ENCODE results near the gene ETFB. TPM values are rescaled to one million over a fixed set of nuclear protein-coding genes. Genes with fewer than 3 reads are reported as not detected.

ETFB gene
- total RNA-seq, 1 donor from 2014 or later, result 55.1 TPM

- DNase-seq (ENCODE audit: low spot score), result no peak
- TF ChIP-seq CTCF (IDR thresholded peaks at IDR 0.05; ENCODE audit: unreplicated experiment), result no peak
- peaks cover 21% of the 10 kb centered on the region for H3K36me3 Mint-ChIP-seq (ENCODE audit: low read depth, unreplicated experiment)
Observed at GRCh38 chr19:51347209-51347928, 18.8 kb downstream of the ETFB start.

GRCh38 chr19:51346742-51347141 is 19.4 kb downstream of the ETFB start:
- Mint-ChIP-seq H3K4me1 (ENCODE audit: unreplicated experiment) (peaks cover 10% of the 10 kb centered on the region), H3K27ac (ENCODE audit: unreplicated experiment) (no peak overlapping the region), H3K4me3 (ENCODE audit: unreplicated experiment) (no peak overlapping the region), H3K27me3 (ENCODE audit: unreplicated experiment) (peaks cover 8% of the 10 kb centered on the region), H3K9me3 (ENCODE audit: unreplicated experiment) (no peaks in the 10 kb centered on the region), H3K36me3 (ENCODE audit: low read depth, unreplicated experiment) (peaks cover 15% of the 10 kb centered on the region)
- DNase-seq (ENCODE audit: low spot score), result no peak
- no peak for TF ChIP-seq CTCF (IDR thresholded peaks at IDR 0.05; ENCODE audit: unreplicated experiment)

More at GRCh38 chr19:51347209-51347928, 18.8 kb downstream of the ETFB start:
- Mint-ChIP-seq H3K27me3 (ENCODE audit: unreplicated experiment) (peaks cover 10% of the 10 kb centered on the region), H3K4me1 (ENCODE audit: unreplicated experiment) (peaks cover 7% of the 10 kb centered on the region), H3K9me3 (ENCODE audit: unreplicated experiment) (no peaks in the 10 kb centered on the region), H3K27ac (ENCODE audit: unreplicated experiment) (no peak overlapping the region), H3K4me3 (ENCODE audit: unreplicated experiment) (no peak overlapping the region)

- TF ChIP-seq CTCF (IDR thresholded peaks at IDR 0.05; ENCODE audit: unreplicated experiment), result no peak
- Mint-ChIP-seq H3K27me3 (ENCODE audit: unreplicated experiment) (peaks cover 10% of the 10 kb centered on the region), H3K4me3 (ENCODE audit: unreplicated experiment) (no peak overlapping the region), H3K4me1 (ENCODE audit: unreplicated experiment) (peaks cover 14% of the 10 kb centered on the region), H3K27ac (ENCODE audit: unreplicated experiment) (no peak overlapping the region), H3K9me3 (ENCODE audit: unreplicated experiment) (no peaks in the 10 kb centered on the region), H3K36me3 (ENCODE audit: low read depth, unreplicated experiment) (peaks cover 17% of the 10 kb centered on the region)
- DNase-seq (ENCODE audit: low spot score), result no peak
Observed at GRCh38 chr19:51345076-51345620, 21.0 kb downstream of the ETFB start.

GRCh38 chr19:51342631-51343569 is 23.3 kb downstream of the ETFB start:
- TF ChIP-seq CTCF (IDR thresholded peaks at IDR 0.05; ENCODE audit: unreplicated experiment), result no peak
- H3K36me3 Mint-ChIP-seq (ENCODE audit: low read depth, unreplicated experiment), result peaks cover 17% of the 10 kb centered on the region
- H3K27ac Mint-ChIP-seq (ENCODE audit: unreplicated experiment), result peak overlapping the region; percentile 15
- peaks cover 15% of the 10 kb centered on the region for H3K27me3 Mint-ChIP-seq (ENCODE audit: unreplicated experiment)
- H3K9me3 Mint-ChIP-seq (ENCODE audit: unreplicated experiment), result no peaks in the 10 kb centered on the region
- no peak for DNase-seq (ENCODE audit: low spot score)
- peak overlapping the region; percentile 45 for H3K4me3 Mint-ChIP-seq (ENCODE audit: unreplicated experiment)
- H3K4me1 Mint-ChIP-seq (ENCODE audit: unreplicated experiment), result peaks cover 23% of the 10 kb centered on the region

Measured in endothelial cell (in vitro differentiated cells).